ENCODE results near the gene REV3L. TPM values are rescaled to one million over a fixed set of nuclear protein-coding genes. Genes with fewer than 3 reads are reported as not detected.

Gene REV3L
- polyA plus RNA-seq, 2 of the 4 experiments (the other 2 are of a cell fraction): 4.1 to 12.4 TPM

- CTCF ChIA-PET: no interaction called here
- H3K4me1 ChIP-seq: peaks cover 19% of the 10 kb centered on the region; the same call in 2 of the 3 replicates
- TF ChIP-seq FOXS1 (CRISPR knock-in tag; IDR thresholded peaks at IDR 0.05) (no peak), FOSL2 (IDR thresholded peaks at IDR 0.05) (no peak), FOSL2 (CRISPR knock-in tag; IDR thresholded peaks at IDR 0.05) (no peak), KDM1A (IDR thresholded peaks at IDR 0.05; ENCODE audit: low read depth) (no peak), TFCP2L1 (CRISPR knock-in tag; IDR thresholded peaks at IDR 0.05) (no peak), MYC (IDR thresholded peaks at IDR 0.05; ENCODE audit: borderline replicate concordance, low read length) (no peak), ZSCAN20 (CRISPR knock-in tag; IDR thresholded peaks at IDR 0.05) (no peak), ESRRA (IDR thresholded peaks at IDR 0.05; ENCODE audit: borderline replicate concordance, low read length) (no peak), FOSB (CRISPR knock-in tag; IDR thresholded peaks at IDR 0.05) (no peak), E2F6 (IDR thresholded peaks at IDR 0.05; ENCODE audit: borderline replicate concordance, low read depth) (no peak), ZNF302 (CRISPR knock-in tag; IDR thresholded peaks at IDR 0.05) (no peak), HOXB13 (CRISPR knock-in tag; IDR thresholded peaks at IDR 0.05; ENCODE audit: low read depth) (no peak), ZFP36 (IDR thresholded peaks at IDR 0.05; ENCODE audit: borderline replicate concordance, partially characterized antibody) (no peak)
- H3K4me2 ChIP-seq: no peak overlapping the region
- FAIRE-seq: no peak
- 84% methylated on average over 1 of the region's 1 CpG for WGBS (ENCODE audit: missing lambda C conversion rate)
- H3K4me3 ChIP-seq: no peak overlapping the region
- no peak for DNase-seq (ENCODE audit: low read depth in 1 of 2, low spot score in 1 of 2)
- no peaks in the 10 kb centered on the region for H3K9me3 ChIP-seq
- POLR2A ChIA-PET: no interaction called here
- ATAC-seq: no peak
- no peak overlapping the region for H3K27ac ChIP-seq
Observed at GRCh38 chr6:111471958-111472357, 11.1 kb downstream of the REV3L start.

- DNase-seq (ENCODE audit: low read depth in 1 of 2, low spot score in 1 of 2) (no peak), ATAC-seq (no peak), FAIRE-seq (no peak)
- ChIA-PET CTCF (no interaction called here), POLR2A (no interaction called here)
- Histone ChIP-seq H3K4me3 (no peak overlapping the region), H3K4me2 (no peak overlapping the region), H3K9me3 (no peaks in the 10 kb centered on the region), H3K4me1 (peaks cover 19% of the 10 kb centered on the region; the same call in 2 of the 3 replicates), H3K27ac (no peak overlapping the region)
- TF ChIP-seq CTCF (IDR thresholded peaks at IDR 0.05) (no peak), SREBF2 (IDR thresholded peaks at IDR 0.05) (no peak), RAD21 (conservative IDR thresholded peaks at IDR 0.05 in 1 of 2, IDR thresholded peaks at IDR 0.05 in 1 of 2) (no peak)
- 0% methylated on average over 1 of the region's 1 CpG for WGBS (ENCODE audit: missing lambda C conversion rate)
Observed at GRCh38 chr6:111471533-111471932, 11.5 kb downstream of the REV3L start.

GRCh38 chr6:111470991-111471390, 12.0 kb downstream of the REV3L start:
- H3K4me3 ChIP-seq: no peak overlapping the region
- H3K4me1 ChIP-seq: peaks cover 19% of the 10 kb centered on the region; the same call in 2 of the 3 replicates
- no peak overlapping the region for H3K4me2 ChIP-seq
- POLR2A ChIA-PET: no interaction called here
- 90% methylated on average over 2 of the region's 2 CpGs for WGBS (ENCODE audit: missing lambda C conversion rate)
- H3K27ac ChIP-seq: no peak overlapping the region
- CTCF ChIA-PET: no interaction called here
- H3K9me3 ChIP-seq: no peaks in the 10 kb centered on the region
- FAIRE-seq (no peak), DNase-seq (ENCODE audit: low read depth in 1 of 2, low spot score in 1 of 2) (no peak), ATAC-seq (no peak)
- no peak for TF ChIP-seq TP53 (CRISPR knock-in tag; IDR thresholded peaks at IDR 0.05)
- TF ChIP-seq HOXB13 (CRISPR knock-in tag; IDR thresholded peaks at IDR 0.05; ENCODE audit: low read depth): no peak
- no peak for TF ChIP-seq CBX2 (IDR thresholded peaks at IDR 0.05; ENCODE audit: borderline replicate concordance, low read depth)
- TF ChIP-seq GATA3 (IDR thresholded peaks at IDR 0.05; ENCODE audit: borderline replicate concordance): no peak
- no peak for TF ChIP-seq ELK1 (IDR thresholded peaks at IDR 0.05; ENCODE audit: low read depth, low read length)
- no peak for TF ChIP-seq KDM5A (IDR thresholded peaks at IDR 0.05)
- no peak for TF ChIP-seq ZNF302 (CRISPR knock-in tag; IDR thresholded peaks at IDR 0.05)
- no peak for TF ChIP-seq HES2 (IDR thresholded peaks at IDR 0.05)

Data from A549 (cell line).